Esophagus mucosa (tissue), 1 donor: ENCODE measurements around the gene IMMP2L. TPM values are rescaled to one million over a fixed set of nuclear protein-coding genes. Genes with fewer than 3 reads are reported as not detected.
"Not testable (repeated sequence)": the region's sequence is repeated elsewhere in the genome, so short reads cannot be mapped to it uniquely, and the experiment has no call there.

Experiments used
- ATAC-seq: fragments of 200-7000 bp; cut with Tn5 transposase; one replicate; pipeline ENCODE4 v1.9.1; 2020
- total RNA-seq: library from RNA; stranded (reverse); gene quantifications from one replicate; pipeline ENCODE4 v1.2.4, GENCODE V29; 2023
- donor health status: DM: yes; HTN: yes; CAD: no.

IMMP2L gene
- total RNA-seq, 1 donor from 2014 or later: 8.8 TPM

DNA sequence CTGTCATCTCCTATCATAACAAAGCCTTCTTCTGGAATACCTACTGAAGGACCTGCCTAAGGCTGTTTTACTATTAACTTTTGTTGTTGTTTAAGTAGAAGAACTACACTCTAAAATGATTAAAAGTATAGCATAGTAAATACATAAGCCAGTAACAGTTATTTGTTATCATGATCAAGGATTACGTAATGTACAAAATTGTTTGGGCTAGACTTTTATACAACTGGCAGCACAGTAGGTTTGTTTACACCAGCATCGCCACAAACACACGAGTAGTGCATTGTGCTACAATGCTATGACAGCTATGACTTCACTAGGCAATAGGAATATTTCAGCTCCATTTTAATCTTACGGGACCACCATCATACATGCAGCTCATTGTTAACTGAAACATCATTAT lies 302.3 kb downstream of the IMMP2L start:
- no peak for ATAC-seq

DNA sequence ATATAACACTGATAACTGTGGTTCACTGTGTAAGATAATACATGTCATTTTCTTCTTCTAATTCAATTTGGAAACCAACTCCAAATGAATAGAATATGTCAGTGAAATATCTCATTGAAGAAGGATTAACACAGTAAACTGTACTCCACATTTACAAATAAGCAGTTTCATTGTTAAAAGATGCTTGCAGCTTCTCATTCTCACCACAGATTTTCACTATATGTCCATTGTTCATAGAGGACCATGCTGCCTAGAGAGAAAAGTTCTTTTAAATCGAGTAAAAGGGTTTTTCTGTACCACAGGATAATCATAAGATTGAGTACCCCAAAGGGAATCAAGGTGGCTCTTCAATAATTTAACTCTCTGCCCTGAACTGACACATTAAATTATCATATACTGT lies 305.9 kb downstream of the IMMP2L start:
- no peak for ATAC-seq

DNA sequence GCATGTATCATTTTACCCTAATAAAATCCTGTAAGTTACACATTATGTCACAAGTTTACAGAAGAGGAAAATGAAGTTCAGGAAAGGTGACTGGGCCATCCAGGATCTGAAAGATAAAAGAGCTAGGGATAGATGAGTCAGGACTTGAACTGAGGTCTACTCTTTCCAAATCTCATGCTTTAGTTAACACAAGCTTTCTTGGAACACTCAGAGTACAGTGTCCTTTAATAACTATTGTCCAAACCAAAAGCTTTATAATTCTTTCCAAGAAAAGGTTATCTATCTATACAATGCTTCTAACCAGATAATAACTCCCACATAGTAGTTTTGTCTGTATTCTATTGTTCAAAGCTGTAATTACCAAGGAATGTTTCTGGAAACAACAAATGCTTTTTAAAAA lies 306.7 kb downstream of the IMMP2L start:
- ATAC-seq: no peak

DNA sequence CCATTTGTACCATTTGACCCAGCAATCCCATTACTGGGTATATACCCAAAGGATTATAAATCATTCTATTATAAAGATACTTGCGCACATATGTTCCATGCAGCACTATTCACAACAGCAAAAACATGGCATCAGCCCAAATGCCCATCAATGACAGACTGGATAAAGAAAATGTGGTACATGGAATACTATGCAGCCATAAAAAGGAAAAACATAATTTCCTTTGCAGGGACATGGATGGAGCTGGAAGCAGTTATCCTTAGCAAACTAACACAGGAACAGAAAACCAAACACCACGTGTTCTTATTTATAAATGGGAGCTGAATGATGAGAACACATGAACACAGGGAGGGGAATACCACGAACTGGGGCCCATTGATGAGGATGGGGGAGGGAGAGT lies 310.9 kb downstream of the IMMP2L start:
- ATAC-seq: not testable (repeated sequence)

DNA sequence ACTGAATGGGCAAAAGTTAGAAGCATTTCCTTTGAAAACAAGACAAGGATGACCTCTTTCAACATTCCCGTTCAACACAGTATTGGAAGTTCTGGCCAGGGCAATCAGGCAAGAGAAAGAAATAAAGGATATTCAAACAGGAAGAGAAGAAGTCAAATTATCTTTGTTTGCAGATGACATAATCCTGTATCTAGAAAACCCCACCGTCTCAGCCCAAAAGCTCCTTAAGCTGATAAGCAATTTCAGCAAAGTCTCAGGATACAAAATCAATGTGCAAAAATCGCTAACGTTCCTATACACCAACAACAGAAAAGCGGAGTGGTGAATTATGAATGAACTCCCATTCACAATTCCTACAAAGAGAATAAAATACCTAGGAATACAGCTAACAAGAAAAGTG lies 312.5 kb downstream of the IMMP2L start:
- ATAC-seq: not testable (repeated sequence)

DNA sequence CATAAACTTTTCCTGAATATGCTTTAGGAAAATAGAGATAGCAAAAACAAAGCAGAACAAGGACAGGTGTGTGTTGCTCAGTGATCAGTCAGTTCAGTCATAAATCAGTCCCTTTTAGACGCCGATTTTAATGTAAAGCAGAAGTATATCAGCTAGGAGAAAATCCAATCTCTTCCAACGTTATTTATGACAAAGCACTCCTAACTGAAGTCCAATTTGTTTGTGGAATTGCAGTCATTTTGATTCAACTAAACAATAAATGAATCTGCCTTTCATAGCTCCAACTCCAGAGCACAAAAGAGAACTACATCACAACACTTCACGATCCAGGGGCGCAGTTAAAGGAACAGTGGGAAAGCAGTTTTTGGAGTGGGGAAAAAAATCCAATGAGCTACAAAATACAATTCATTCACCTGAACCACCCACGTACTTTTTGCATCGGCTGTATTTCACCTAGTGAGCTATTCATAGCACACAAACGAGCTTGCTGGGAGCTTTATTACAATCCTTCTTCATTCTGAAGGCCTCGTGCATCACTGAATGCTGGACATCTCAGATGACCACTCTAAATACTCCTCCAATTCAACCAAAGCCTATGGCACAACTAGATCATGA lies 320.0 kb downstream of the IMMP2L start:
- no peak for ATAC-seq

DNA sequence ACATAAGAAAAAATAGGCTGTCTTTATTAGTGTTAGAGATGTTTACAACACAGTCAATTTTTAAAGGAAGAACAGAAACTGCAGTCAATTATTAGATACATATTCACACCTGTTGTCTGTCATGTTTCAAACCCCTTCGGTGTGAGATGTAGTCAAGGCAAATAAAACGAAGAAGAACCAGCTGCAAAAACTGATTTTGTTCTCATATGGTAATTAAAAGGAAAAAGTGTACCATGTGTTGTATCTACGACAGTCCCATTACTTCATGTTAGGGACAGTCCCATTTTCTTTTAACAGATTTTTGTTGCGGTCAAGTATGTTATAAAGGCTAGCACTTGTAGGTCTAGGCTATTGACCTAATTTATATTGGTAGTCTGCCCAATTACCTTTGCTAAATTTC lies 321.9 kb downstream of the IMMP2L start:
- ATAC-seq: no peak

DNA sequence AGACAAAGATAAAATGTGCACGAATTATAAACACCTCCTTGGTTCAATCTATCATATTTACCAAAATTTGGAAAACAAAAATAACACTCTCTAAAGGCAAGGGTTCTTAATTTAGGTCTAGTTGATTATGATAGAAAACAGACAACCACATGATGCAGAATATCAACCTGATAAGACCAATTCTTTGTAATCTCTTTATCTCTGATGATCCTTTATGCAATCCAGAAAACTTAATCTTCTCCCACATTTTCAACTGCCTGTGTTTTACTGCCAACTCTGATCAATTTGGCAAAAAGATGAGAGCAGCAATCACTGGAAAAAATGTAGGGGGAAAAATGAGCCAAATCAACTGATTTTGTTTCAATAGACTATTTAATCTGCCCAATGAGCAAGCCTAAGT lies 322.9 kb downstream of the IMMP2L start:
- no peak for ATAC-seq

DNA sequence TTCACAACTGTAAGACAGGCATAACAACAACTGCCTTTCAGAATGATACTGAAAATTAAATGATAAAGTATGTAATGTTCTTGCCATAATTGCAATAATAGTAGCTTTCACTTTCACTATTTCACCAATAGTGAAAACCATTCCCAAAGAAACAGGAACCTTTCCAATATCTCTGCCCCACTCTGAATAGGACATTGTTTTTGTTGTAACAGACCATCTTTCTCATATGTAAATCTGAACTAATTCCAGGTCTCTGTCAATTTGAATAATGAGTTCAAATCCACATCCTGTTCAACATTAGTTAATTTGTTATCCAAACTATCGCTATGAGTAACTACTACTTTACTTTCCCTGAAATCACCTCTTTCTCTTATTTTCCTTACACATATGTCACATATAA lies 323.4 kb downstream of the IMMP2L start:
- no peak for ATAC-seq

DNA sequence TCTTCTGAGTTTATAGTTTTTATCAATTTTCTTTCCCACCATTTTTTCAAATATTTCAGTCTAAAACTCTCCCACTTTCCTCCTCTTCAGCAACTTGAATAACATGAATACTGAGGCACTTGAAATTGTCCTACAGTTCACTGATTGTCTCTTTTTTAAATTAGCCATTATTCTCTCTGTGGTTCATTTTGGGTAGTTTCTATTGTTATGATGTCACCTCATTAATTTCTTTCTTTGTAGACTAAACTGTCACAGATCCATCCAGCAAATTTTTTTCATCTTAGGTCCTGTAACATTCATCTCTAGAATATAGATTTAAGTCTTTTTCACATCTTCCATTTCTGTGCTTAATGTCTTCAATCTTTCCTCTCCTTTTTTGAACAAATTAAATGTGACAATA lies 326.6 kb downstream of the IMMP2L start:
- ATAC-seq: no peak

DNA sequence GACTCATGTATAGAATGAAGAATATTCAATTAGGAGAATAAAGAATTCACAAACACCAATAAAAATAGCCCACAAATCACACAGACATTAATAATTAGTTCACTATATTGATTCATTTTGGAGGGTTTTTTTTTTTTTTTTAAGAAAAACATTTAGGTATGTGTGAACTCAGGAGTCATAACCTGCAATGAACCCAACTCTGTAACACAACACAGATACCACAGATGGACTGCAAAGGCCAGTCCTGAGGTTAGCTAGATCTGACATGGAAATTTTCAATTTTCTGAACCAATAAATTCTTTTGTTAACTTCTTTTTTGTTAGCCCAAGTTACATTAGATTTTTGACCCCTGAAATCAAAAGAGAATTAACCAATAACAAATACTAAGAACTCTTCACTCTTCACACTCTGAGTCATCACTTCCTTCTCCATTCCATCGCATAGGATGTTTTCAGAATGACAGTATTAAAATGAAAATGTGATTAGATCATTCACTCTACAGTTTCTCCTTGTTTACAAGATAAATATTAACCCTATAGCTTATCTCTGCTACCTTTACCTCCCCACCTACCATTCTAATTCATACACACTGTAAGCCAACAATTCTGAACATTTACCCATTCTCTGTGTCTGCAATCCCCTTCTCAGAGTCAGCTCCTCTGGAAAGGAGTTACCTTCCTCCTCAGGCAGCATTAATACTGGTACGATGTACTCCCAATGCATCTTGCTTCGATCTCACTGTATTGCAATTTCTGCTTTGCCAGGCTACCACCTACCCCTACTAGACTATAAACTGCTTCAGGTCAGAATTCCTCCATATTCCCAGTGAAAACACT lies 329.8 kb downstream of the IMMP2L start:
- ATAC-seq: no peak

DNA sequence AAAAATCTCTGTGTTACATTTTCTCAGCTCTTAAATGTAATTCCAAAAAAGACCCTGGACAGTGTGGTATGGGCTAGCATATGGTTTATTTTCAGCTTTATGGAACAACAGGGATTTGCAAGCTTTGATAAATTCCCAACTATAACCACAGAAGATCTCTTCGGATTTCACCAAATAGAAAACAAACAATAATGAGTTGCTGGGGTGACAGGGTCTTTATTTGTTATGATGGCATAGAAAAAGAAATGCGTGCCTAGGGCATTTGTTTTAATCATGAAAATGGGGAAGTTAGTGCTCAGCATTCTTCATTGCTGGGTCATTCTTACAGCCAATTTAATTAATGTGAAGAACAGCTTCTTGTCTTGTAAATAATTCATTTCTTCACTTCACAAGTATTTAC lies 332.4 kb downstream of the IMMP2L start:
- no peak for ATAC-seq

DNA sequence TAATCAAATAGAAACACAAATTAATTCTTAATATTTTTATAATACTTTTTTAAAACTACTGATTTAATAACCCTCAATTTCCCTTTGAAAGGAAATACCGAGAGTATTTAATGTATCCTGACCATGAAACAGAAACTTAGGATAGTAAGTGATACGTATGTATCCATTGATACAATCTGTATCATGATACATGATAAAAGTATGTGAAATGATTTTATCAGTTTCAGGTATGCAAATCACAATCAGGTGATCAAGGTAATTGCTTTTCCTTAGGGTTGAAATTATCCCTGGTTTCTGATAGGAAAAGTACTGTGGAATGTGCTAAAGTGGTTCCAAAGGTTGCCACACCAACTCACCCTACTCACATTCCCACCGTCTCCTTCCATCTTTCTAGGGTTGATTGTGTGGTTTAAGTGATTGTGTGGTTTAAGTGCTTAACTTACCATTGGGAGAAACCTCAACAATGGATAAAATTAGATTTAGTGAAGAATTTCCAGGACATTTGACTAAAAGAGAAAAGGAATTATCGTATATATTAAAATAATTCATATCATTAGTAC lies 333.0 kb downstream of the IMMP2L start:
- ATAC-seq: no peak

DNA sequence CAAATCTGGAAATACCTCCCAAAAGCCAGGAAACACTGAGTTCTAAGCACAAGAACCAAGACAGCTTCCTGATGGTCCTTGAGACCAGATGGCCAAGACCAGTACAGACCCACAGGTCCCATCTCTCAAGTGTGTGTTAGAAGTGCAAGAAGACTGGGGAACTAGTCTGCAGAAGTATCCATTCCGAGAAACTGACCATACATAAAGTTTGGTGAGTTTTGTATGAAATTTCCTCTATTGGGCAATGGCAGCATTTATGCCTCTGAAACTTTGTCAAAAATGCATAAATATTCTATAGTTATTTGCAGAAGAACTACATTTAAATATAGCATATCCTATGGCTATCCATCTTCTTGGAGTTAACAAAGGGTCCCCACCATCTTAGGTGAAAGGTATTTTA lies 333.9 kb downstream of the IMMP2L start:
- no peak for ATAC-seq

DNA sequence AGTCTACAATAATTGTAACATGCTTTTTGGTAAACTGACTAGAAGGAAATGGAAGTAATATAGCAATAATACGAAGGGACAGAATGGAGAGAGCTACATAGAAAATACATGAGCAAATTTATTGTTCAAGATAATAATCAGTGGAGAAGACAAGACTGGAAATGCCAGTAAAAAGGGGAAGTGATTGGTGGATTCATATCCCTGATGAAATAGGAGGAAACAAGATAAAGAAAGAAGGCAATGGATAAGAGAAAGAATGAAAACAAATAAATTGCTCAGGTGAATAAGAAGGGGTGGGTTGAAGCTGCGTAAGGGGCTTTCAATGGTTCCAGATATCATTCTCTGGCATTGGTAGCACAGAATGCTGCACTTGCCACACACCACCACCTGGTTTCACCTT lies 335.5 kb downstream of the IMMP2L start:
- no peak for ATAC-seq

DNA sequence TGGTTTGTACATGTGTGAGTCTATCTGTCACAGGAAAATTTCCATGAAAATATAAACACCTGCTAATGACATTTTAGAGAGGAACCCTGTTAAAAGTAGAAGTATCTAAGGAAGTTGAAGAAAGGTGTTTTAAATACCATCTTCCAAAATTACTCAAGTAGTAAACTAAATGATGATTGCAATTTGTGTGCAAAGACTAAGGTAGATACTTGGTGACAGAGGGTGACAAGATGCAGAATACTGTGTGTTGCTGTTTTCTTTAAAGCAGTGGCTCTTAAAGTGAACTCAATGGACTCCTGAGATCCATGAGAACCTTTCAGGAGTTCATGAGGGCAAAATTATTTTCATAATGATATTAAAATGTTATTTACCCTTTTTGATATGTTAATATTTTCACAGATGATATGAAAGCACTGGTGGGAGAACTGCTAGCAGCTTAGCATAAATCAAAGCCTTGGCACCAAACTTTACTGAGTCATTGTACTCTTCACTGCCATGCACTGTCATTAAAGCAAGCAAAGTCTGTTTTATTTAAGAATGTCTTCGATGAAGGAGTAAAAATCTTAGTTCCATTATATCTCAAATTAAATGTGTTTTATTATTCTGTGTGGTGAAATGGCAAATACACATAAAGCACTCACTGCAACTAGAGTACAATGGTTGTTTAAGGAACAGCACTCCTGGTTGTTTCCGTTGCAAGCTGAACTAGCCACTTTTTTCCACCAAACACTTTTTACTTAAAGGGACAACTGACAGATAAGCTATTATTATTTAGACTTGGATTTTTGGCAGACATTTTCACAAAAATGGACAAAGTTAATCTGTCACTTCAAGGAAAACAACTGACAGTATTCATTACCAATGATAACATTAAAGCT lies 337.7 kb downstream of the IMMP2L start:
- no peak for ATAC-seq

DNA sequence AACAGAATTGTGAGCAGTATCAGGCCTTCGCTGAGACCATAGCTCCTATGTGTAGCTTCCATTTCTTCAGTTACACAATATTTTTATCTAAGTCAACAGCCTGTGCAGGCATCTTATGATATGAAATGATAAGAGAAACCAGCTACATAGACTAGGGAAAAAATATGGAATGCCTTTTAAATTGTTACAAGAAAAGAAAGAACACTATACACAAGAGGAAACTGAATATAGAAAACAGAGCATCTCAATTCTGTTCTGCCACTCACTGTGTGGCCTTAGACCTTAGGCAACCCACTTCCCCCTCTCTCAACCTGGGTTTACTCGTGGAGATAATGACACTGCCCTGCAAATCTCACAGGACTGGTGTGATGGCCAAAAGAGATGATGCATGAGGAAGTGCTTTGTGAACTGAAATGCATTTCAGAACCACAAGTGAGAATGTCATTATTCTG lies 338.5 kb downstream of the IMMP2L start:
- no peak for ATAC-seq

DNA sequence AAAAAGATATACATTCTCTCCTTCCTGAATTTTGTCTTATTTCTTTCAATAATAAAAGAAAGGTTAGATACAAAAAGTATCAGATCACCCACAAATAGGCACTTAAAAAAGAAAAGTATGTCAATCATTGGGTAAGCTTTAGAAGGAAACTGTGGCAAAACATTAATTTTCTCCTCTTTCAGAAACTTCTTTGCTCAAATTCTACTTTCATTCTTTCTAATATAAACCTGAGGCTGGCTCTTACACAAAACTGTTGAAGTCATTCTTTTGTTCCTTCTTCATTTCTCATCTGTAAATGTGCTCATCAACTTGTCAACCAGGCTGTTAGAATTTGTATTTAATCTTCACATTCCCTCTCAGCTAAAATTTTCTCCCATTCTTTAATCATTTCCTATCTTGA lies 346.7 kb downstream of the IMMP2L start:
- ATAC-seq: no peak

DNA sequence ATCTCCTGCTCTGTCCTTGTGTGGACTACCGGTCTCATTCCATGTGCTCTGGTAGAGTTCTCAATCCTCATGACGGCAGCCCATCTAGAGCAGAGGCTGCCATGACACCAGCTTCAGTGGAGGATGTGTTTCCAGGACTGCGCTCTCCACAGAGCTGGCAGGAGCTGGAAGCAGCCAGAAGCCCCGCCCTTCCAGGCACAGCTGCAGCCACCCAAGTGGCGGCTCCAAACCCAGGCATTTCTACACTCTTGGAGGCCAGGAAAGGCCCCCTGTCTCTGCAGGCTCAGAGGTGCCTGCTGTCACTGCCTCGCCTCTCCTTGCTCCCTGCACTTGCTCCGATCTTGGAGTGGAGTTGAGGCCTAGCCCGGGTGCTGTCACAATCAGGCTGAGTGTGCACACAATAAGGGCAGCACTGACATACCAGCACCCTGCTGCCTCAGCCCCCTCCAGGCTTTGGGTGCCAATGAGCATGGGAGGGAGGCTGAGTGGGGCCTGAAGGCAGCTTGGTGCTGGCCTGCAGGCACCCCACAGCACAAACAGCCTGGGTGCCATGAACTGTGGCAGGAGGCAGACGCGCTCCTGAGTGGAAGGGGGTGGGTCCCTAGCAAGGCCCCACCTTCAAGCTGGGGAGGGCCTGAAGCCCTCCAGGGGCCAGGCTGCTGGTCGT lies 349.3 kb downstream of the IMMP2L start:
- ATAC-seq: no peak

DNA sequence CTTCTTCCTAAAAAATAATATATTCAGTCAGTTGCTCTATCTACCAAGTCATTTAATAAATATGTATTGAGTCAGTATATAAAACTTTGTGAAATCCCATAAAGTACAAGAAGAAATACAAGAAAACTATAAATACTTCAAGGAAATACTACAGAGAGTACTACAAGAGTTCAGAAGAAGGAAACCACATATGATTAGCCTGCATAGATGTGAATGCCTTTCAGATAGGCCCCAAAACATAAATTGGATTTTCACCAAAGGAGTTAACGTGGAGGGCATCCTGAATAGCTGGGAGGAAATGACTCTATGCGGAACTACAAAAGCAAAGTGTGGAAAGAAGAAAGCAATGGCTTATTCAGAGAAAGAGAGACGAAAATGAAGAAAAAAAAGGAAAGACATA lies 351.3 kb downstream of the IMMP2L start:
- ATAC-seq: no peak

DNA sequence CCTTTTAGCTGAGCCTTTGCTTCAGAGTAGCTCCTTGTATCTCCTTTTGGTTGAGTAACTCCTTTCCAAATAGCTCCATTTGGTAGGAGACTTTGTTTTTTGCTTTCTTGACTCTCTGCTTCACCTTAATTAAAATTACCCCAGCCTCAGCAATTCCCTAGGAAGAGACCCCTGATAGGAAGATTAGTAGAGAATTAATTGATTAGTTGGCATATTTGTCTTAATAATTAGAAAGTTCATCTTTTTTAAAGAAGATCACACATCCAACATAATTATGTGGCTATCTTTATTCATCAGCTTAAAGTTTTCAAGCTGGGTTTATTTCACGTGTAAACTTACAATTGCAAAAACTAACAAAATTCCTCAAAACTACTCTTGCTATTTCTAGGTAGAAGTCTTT lies 352.2 kb downstream of the IMMP2L start:
- no peak for ATAC-seq

DNA sequence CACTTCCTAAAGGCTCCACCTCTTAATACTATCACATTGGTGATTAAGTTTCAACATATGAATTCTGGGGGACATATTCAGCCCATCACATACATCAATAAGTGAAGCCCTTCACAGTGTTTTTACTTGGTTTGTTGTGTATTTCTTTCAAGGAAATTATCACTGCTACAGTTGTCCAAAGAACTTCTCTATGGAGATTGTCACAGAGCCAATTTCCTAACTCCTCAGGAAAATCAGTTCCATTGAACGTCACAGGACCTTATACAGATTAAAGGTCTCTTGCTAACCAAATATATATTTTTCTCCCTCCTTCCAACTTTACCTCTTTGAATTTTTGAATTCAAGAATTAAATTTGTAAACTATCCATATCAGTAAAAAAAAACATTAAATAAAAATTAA lies 357.0 kb downstream of the IMMP2L start:
- ATAC-seq: no peak

DNA sequence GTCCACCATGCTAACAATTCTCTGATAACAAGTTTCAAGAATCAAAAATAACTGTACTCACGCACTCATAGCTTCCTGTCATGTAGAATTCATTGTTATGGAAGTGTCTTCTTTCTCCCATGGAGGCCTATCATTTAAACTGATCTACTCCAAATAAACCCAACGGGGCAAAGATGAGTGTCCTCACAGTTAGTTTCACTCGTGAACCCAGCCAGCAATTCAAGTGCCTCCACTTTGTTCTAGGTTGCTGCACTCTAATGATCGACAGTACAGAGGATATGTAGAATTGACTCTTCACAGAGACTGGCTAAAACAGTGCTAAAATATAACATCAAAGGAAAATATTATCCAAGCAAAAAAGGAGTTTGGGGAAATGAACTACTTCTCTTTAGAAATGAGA lies 360.0 kb downstream of the IMMP2L start:
- ATAC-seq: no peak
